Measurements from ENCODE around the gene SETD5.

The SETD5 gene

DNA sequence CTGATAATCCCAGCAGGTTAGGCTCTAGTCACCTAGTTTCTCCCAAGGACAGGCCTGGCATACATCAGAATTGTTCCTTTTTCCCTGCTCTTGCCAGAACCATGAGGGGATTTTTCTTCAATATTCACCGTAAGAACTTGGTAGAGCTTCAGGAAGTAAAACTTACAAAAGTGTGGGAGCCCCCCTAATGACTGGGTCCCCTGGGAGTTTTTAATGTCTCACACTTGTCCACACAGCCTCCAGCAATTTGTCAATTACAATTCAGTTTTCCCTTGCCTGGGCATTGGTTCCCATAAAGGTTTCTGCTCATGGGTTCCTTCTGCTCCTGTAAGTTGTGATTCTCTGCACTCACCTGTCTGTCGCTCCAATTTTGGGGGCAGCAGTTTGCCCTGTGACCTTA lies 127.7 kb downstream of the SETD5 start:
- Histone ChIP-seq H3K9me3 (ENCODE audit: control insufficient read depth, insufficient read depth, low read length) (no peaks in the 10 kb centered on the region), H3K4me3 (ENCODE audit: low read length) (no peak overlapping the region), H3K36me3 (ENCODE audit: control insufficient read depth, low read length) (no peaks in the 10 kb centered on the region), H3K79me2 (ENCODE audit: control insufficient read depth, low read length) (no peaks in the 10 kb centered on the region), H3F3A (ENCODE audit: control insufficient read depth, insufficient read depth) (no peaks in the 10 kb centered on the region), H3K4me1 (ENCODE audit: control insufficient read depth, low read length) (no peaks in the 10 kb centered on the region), H3K27ac (ENCODE audit: low read depth, low read length) (no peak overlapping the region), H4K20me1 (ENCODE audit: control insufficient read depth, insufficient read depth, low read depth, low read length) (no peaks in the 10 kb centered on the region), H3K27me3 (ENCODE audit: control insufficient read depth, low read length) (peaks cover 13% of the 10 kb centered on the region), H3K4me2 (ENCODE audit: low read length) (no peak overlapping the region), H3K9me2 (replicated peaks; ENCODE audit: control insufficient read depth, low read length) (no peaks in the 10 kb centered on the region)
- no peak for TF ChIP-seq EZH2phosphoT487 (IDR thresholded peaks at IDR 0.05; ENCODE audit: borderline replicate concordance, low read length)
- TF ChIP-seq, protein P1, sequence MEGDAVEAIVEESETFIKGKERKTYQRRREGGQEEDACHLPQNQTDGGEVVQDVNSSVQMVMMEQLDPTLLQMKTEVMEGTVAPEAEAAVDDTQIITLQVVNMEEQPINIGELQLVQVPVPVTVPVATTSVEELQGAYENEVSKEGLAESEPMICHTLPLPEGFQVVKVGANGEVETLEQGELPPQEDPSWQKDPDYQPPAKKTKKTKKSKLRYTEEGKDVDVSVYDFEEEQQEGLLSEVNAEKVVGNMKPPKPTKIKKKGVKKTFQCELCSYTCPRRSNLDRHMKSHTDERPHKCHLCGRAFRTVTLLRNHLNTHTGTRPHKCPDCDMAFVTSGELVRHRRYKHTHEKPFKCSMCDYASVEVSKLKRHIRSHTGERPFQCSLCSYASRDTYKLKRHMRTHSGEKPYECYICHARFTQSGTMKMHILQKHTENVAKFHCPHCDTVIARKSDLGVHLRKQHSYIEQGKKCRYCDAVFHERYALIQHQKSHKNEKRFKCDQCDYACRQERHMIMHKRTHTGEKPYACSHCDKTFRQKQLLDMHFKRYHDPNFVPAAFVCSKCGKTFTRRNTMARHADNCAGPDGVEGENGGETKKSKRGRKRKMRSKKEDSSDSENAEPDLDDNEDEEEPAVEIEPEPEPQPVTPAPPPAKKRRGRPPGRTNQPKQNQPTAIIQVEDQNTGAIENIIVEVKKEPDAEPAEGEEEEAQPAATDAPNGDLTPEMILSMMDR (IDR thresholded peaks at IDR 0.05; ENCODE audit: low read depth, low read length, poor library complexity, severe bottlenecking), result no peak

All from DOHH2 (cell line).